Ishikawa (cell line): Measurements from ENCODE around the gene ATG9B.

Source experiments
- CEBPB ChIP-seq: IDR thresholded peaks from 2 replicates; pipeline ENCODE4 v1.6.1; 2012
- EGR1 ChIP-seq: IDR thresholded peaks from 2 replicates; pipeline ENCODE4 v1.6.1; 2012
- EP300 ChIP-seq: IDR thresholded peaks from 2 replicates; pipeline ENCODE4 v1.6.1; 2012; ENCODE audit warnings: borderline replicate concordance
- FOXM1 ChIP-seq: IDR thresholded peaks from 2 replicates; pipeline ENCODE4 v1.6.1; 2012; ENCODE audit warnings: low read depth, borderline replicate concordance
- MAX ChIP-seq: IDR thresholded peaks from 2 replicates; pipeline ENCODE4 v1.6.1; 2012
- RAD21 ChIP-seq: IDR thresholded peaks from 2 replicates; pipeline ENCODE4 v1.6.1; 2012; ENCODE audit warnings: low read depth
- REST ChIP-seq: IDR thresholded peaks from 2 replicates; pipeline ENCODE4 v1.6.1; 2012; ENCODE audit warnings: low read depth, mild to moderate bottlenecking
- TCF12 ChIP-seq: IDR thresholded peaks from 2 replicates; pipeline ENCODE4 v1.6.1; 2012; ENCODE audit warnings: low read depth
- USF1 ChIP-seq: IDR thresholded peaks from 2 replicates; pipeline ENCODE4 v1.6.1; 2012
- YY1 ChIP-seq: IDR thresholded peaks from 2 replicates; pipeline ENCODE4 v1.6.1; 2012; ENCODE audit warnings: low read depth

- TF ChIP-seq EGR1: no peak
- TF ChIP-seq YY1: no peak
- TF ChIP-seq TCF12: no peak
- no peak for TF ChIP-seq REST
- TF ChIP-seq CEBPB: no peak
- no peak for TF ChIP-seq MAX
- no peak for TF ChIP-seq EP300
- TF ChIP-seq USF1: no peak
- no peak for TF ChIP-seq FOXM1
- no peak for TF ChIP-seq RAD21
Observed at GRCh38 chr7:151023232-151023631, 1.1 kb downstream of the ATG9B start.
